ENCODE measurements around the gene PYDC2. TPM values are rescaled to one million over a fixed set of nuclear protein-coding genes. Genes with fewer than 3 reads are reported as not detected.

The PYDC2 gene
- total RNA-seq, 1 experiment from 2014 or later = not detected

DNA sequence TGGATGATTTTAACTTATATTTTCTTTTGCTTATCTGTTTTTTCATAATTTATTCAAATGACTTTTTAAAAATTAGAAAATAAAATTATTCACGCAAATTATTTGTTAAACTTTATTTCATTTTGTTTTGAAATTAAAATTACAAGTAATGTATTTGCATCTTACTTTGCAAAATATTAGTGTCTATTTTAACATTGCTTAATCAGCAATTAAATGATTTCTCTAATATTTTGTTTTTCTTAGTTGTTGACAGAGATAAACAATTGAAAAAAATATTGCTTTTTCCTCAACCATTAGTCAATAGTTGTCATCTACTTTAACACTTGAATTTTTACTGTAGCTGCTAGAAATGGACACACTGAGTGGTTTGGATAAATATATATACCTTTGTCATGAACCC lies 32.8 kb upstream of the PYDC2 start:
- H3K27me3 Mint-ChIP-seq (ENCODE audit: low read depth) = no peaks in the 10 kb centered on the region

More for the DNA sequence above, 32.8 kb upstream of the PYDC2 start:
- no peak overlapping the region for H3K9ac ChIP-seq (ENCODE audit: extremely low read depth, insufficient read length, low read length)
- H4K5ac ChIP-seq (ENCODE audit: insufficient read length, low read depth, low read length) = no peak overlapping the region
- no peak overlapping the region for H2BK12ac ChIP-seq (ENCODE audit: insufficient read length, low read depth, low read length)
- H3K4ac ChIP-seq (ENCODE audit: low read depth, low read length) = no peak overlapping the region
- H2BK20ac ChIP-seq (ENCODE audit: low read depth, low read length, poor library complexity, severe bottlenecking) = no peak overlapping the region
- H3K23ac ChIP-seq (ENCODE audit: insufficient read length, low read depth, low read length) = no peak overlapping the region
- H3K18ac ChIP-seq (ENCODE audit: insufficient read length, low read depth, low read length) = no peak overlapping the region
- no peak overlapping the region for H3K14ac ChIP-seq (ENCODE audit: insufficient read depth, low read length)
- Mint-ChIP-seq H3K4me1 (no peaks in the 10 kb centered on the region), H3K36me3 (ENCODE audit: insufficient read depth in 1 of 3, low read depth in 3 of 3) (no peaks in the 10 kb centered on the region), H3K4me3 (no peak overlapping the region), H3K9me3 (no peaks in the 10 kb centered on the region), H3K27ac (no peak overlapping the region)
- H3K79me1 ChIP-seq (ENCODE audit: insufficient read depth, low read depth, low read length, poor library complexity, severe bottlenecking) = no peaks in the 10 kb centered on the region
- no peaks in the 10 kb centered on the region for H3K4me1 ChIP-seq (ENCODE audit: insufficient read depth, low read length)
- DNase-seq = no peak
- TF ChIP-seq, protein P1, sequence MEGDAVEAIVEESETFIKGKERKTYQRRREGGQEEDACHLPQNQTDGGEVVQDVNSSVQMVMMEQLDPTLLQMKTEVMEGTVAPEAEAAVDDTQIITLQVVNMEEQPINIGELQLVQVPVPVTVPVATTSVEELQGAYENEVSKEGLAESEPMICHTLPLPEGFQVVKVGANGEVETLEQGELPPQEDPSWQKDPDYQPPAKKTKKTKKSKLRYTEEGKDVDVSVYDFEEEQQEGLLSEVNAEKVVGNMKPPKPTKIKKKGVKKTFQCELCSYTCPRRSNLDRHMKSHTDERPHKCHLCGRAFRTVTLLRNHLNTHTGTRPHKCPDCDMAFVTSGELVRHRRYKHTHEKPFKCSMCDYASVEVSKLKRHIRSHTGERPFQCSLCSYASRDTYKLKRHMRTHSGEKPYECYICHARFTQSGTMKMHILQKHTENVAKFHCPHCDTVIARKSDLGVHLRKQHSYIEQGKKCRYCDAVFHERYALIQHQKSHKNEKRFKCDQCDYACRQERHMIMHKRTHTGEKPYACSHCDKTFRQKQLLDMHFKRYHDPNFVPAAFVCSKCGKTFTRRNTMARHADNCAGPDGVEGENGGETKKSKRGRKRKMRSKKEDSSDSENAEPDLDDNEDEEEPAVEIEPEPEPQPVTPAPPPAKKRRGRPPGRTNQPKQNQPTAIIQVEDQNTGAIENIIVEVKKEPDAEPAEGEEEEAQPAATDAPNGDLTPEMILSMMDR (conservative IDR thresholded peaks at IDR 0.05) = no peak
- no CpG with 5 or more reads among the region's 1 CpG for WGBS (ENCODE audit: extremely low coverage, insufficient read length, low lambda C conversion rate)
- H2BK120ac ChIP-seq (ENCODE audit: low read depth, low read length, poor library complexity, severe bottlenecking) = no peak overlapping the region
- H3K27ac ChIP-seq (ENCODE audit: insufficient read length, low read depth, low read length) = no peak overlapping the region
- H4K8ac ChIP-seq (replicated peaks; ENCODE audit: insufficient read length, low read depth, low read length) = no peak overlapping the region
- no peak overlapping the region for H2AFZ ChIP-seq (ENCODE audit: low read length)
- no peaks in the 10 kb centered on the region for H3K27me3 ChIP-seq (ENCODE audit: insufficient read depth, low read length)
- H3T11ph ChIP-seq (ENCODE audit: low read length) = no peak overlapping the region
- H2BK5ac ChIP-seq (ENCODE audit: insufficient read length, low read length) = no peak overlapping the region
- no peak overlapping the region for H2BK15ac ChIP-seq (ENCODE audit: low read depth, low read length)
- H3K79me2 ChIP-seq (ENCODE audit: insufficient read depth, low read length) = no peaks in the 10 kb centered on the region
- no peak overlapping the region for H3K4me2 ChIP-seq (ENCODE audit: insufficient read depth, insufficient read length, low read length)
- no peak overlapping the region for H2AK5ac ChIP-seq (ENCODE audit: insufficient read length, low read length)
- no peak overlapping the region for H4K91ac ChIP-seq (ENCODE audit: insufficient read length, low read depth, low read length)
- no peaks in the 10 kb centered on the region for H3K23me2 ChIP-seq (ENCODE audit: insufficient read length, low read depth, low read length, poor library complexity, severe bottlenecking)
- H3K9me3 ChIP-seq (ENCODE audit: control insufficient read depth, low read depth, low read length) = no peaks in the 10 kb centered on the region
- H4K20me1 ChIP-seq (ENCODE audit: control insufficient read depth, insufficient read depth, insufficient read length) = no peaks in the 10 kb centered on the region
- no peak overlapping the region for H3K56ac ChIP-seq (ENCODE audit: insufficient read length, low read depth, low read length)
